ENCODE data around the gene ODAD4.

GRCh38 chr17:41895617-41896016 is 34.8 kb upstream of the ODAD4 start:
- TF ChIP-seq JUND (IDR thresholded peaks at IDR 0.05) (no peak), CTCF (IDR thresholded peaks at IDR 0.05; ENCODE audit: low read depth, low read length, missing input control) (no peak), TAF1 (conservative IDR thresholded peaks at IDR 0.05) (no peak), FOXA1 (IDR thresholded peaks at IDR 0.05) (no peak), RXRA (IDR thresholded peaks at IDR 0.05) (no peak), SP1 (IDR thresholded peaks at IDR 0.05) (no peak), HNF4A (conservative IDR thresholded peaks at IDR 0.05) (no peak), ZBTB33 (IDR thresholded peaks at IDR 0.05) (no peak)
- TF ChIP-seq, protein P1, sequence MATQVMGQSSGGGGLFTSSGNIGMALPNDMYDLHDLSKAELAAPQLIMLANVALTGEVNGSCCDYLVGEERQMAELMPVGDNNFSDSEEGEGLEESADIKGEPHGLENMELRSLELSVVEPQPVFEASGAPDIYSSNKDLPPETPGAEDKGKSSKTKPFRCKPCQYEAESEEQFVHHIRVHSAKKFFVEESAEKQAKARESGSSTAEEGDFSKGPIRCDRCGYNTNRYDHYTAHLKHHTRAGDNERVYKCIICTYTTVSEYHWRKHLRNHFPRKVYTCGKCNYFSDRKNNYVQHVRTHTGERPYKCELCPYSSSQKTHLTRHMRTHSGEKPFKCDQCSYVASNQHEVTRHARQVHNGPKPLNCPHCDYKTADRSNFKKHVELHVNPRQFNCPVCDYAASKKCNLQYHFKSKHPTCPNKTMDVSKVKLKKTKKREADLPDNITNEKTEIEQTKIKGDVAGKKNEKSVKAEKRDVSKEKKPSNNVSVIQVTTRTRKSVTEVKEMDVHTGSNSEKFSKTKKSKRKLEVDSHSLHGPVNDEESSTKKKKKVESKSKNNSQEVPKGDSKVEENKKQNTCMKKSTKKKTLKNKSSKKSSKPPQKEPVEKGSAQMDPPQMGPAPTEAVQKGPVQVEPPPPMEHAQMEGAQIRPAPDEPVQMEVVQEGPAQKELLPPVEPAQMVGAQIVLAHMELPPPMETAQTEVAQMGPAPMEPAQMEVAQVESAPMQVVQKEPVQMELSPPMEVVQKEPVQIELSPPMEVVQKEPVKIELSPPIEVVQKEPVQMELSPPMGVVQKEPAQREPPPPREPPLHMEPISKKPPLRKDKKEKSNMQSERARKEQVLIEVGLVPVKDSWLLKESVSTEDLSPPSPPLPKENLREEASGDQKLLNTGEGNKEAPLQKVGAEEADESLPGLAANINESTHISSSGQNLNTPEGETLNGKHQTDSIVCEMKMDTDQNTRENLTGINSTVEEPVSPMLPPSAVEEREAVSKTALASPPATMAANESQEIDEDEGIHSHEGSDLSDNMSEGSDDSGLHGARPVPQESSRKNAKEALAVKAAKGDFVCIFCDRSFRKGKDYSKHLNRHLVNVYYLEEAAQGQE (IDR thresholded peaks at IDR 0.05) = no peak
- TF ChIP-seq, protein P2, sequence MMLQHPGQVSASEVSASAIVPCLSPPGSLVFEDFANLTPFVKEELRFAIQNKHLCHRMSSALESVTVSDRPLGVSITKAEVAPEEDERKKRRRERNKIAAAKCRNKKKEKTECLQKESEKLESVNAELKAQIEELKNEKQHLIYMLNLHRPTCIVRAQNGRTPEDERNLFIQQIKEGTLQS (IDR thresholded peaks at IDR 0.05) = no peak

Measured in liver (tissue), 3 donors.